ENCODE measurements around the gene MAP2. TPM values are rescaled to one million over a fixed set of nuclear protein-coding genes. Genes with fewer than 3 reads are reported as not detected.

Gene MAP2
- total RNA-seq, 2 donors from 2014 or later, result 1.8 TPM

GRCh38 chr2:209468846-209469245, 45.0 kb downstream of the MAP2 start:
- Mint-ChIP-seq H3K36me3 (ENCODE audit: low read depth) (no peaks in the 10 kb centered on the region), H3K9me3 (no peaks in the 10 kb centered on the region), H3K27me3 (ENCODE audit: insufficient read depth) (no peaks in the 10 kb centered on the region), H3K4me3 (no peak overlapping the region), H3K4me1 (no peaks in the 10 kb centered on the region), H3K27ac (no peak overlapping the region)
- Histone ChIP-seq H3K4me3 (ENCODE audit: low read length) (no peak overlapping the region), H3K9me3 (ENCODE audit: control insufficient read depth, low read length) (no peaks in the 10 kb centered on the region), H3K4me1 (ENCODE audit: control insufficient read depth, insufficient read depth, low read length) (no peaks in the 10 kb centered on the region), H3K36me3 (ENCODE audit: control insufficient read depth, insufficient read depth, low read length) (no peaks in the 10 kb centered on the region), H3K9ac (ENCODE audit: extremely low read depth, low read length, poor library complexity, severe bottlenecking) (no peak overlapping the region), H3K27me3 (ENCODE audit: control insufficient read depth, insufficient read depth, low read length, poor library complexity, severe bottlenecking) (no peaks in the 10 kb centered on the region), H3K27ac (ENCODE audit: low read depth, low read length) (no peak overlapping the region)
- 89 to 100% methylated on average over 1 of the region's 1 CpG for WGBS, 2 experiments (ENCODE audit: insufficient coverage in 1 of 2, insufficient read length in 1 of 2)
- DNase-seq, result no peak
- TF ChIP-seq CTCF (conservative IDR thresholded peaks at IDR 0.05), result no peak

- Mint-ChIP-seq H3K4me3 (no peak overlapping the region), H3K36me3 (ENCODE audit: low read depth) (no peaks in the 10 kb centered on the region), H3K27ac (no peak overlapping the region), H3K9me3 (no peaks in the 10 kb centered on the region), H3K4me1 (no peaks in the 10 kb centered on the region), H3K27me3 (ENCODE audit: insufficient read depth) (no peaks in the 10 kb centered on the region)
- no peaks in the 10 kb centered on the region for H3K4me1 ChIP-seq (ENCODE audit: control insufficient read depth, insufficient read depth, low read length)
- no peaks in the 10 kb centered on the region for H3K27me3 ChIP-seq (ENCODE audit: control insufficient read depth, insufficient read depth, low read length, poor library complexity, severe bottlenecking)
- no peak for DNase-seq
- H3K27ac ChIP-seq (ENCODE audit: low read depth, low read length), result no peak overlapping the region
- H3K9me3 ChIP-seq (ENCODE audit: control insufficient read depth, low read length), result no peaks in the 10 kb centered on the region
- no peak for TF ChIP-seq CTCF (conservative IDR thresholded peaks at IDR 0.05)
- no peaks in the 10 kb centered on the region for H3K36me3 ChIP-seq (ENCODE audit: control insufficient read depth, insufficient read depth, low read length)
- H3K4me3 ChIP-seq (ENCODE audit: low read length), result no peak overlapping the region
- H3K9ac ChIP-seq (ENCODE audit: extremely low read depth, low read length, poor library complexity, severe bottlenecking), result no peak overlapping the region
Observed at GRCh38 chr2:209469481-209469880, 45.6 kb downstream of the MAP2 start.

GRCh38 chr2:209470466-209470865, 46.6 kb downstream of the MAP2 start:
- WGBS, 2 experiments (ENCODE audit: insufficient coverage in 1 of 2, insufficient read length in 1 of 2), result 91 to 92% methylated on average over 2 of the region's 2 CpGs
- H3K27ac ChIP-seq (ENCODE audit: low read depth, low read length), result no peak overlapping the region
- TF ChIP-seq CTCF (conservative IDR thresholded peaks at IDR 0.05), result no peak
- H3K27me3 Mint-ChIP-seq (ENCODE audit: insufficient read depth), result no peaks in the 10 kb centered on the region
- H3K36me3 ChIP-seq (ENCODE audit: control insufficient read depth, insufficient read depth, low read length), result no peaks in the 10 kb centered on the region
- no peaks in the 10 kb centered on the region for H3K9me3 Mint-ChIP-seq
- H3K4me1 Mint-ChIP-seq, result no peaks in the 10 kb centered on the region
- no peak for DNase-seq
- no peaks in the 10 kb centered on the region for H3K4me1 ChIP-seq (ENCODE audit: control insufficient read depth, insufficient read depth, low read length)
- H3K4me3 ChIP-seq (ENCODE audit: low read length), result no peak overlapping the region
- no peak overlapping the region for H3K27ac Mint-ChIP-seq
- no peaks in the 10 kb centered on the region for H3K27me3 ChIP-seq (ENCODE audit: control insufficient read depth, insufficient read depth, low read length, poor library complexity, severe bottlenecking)
- no peak overlapping the region for H3K9ac ChIP-seq (ENCODE audit: extremely low read depth, low read length, poor library complexity, severe bottlenecking)
- no peak overlapping the region for H3K4me3 Mint-ChIP-seq
- H3K36me3 Mint-ChIP-seq (ENCODE audit: low read depth), result no peaks in the 10 kb centered on the region
- no peaks in the 10 kb centered on the region for H3K9me3 ChIP-seq (ENCODE audit: control insufficient read depth, low read length)
